Neuronal stem cell (in vitro differentiated cells): ENCODE results near the gene MXRA5.
"Not testable (repeated sequence)": the region's sequence is repeated elsewhere in the genome, so short reads cannot be mapped to it uniquely, and the experiment has no call there.

Experiments
- DNase-seq: peaks from one replicate; pipeline ENCODE4 v3.0.0-alpha.2; 2013; ENCODE audit warnings: low spot score
- H2AFZ ChIP-seq: one replicate; pipeline ENCODE4 v1.6.1; 2013; ENCODE audit warnings: mild to moderate bottlenecking, low read length, inconsistent platforms
- H2AK5ac ChIP-seq: 2 replicates; pipeline ENCODE4 v1.6.1; 2013; ENCODE audit warnings: low read depth, mild to moderate bottlenecking, inconsistent platforms, low read length, moderate library complexity, mixed read lengths
- H2BK120ac ChIP-seq: 2 replicates; pipeline ENCODE4 v1.6.1; 2013; ENCODE audit warnings: low read depth, mild to moderate bottlenecking, inconsistent platforms, low read length, moderate library complexity, mixed read lengths
- H2BK12ac ChIP-seq: one replicate; pipeline ENCODE4 v1.6.1; 2013; ENCODE audit warnings: low read length, inconsistent platforms
- H2BK15ac ChIP-seq: 2 replicates; pipeline ENCODE4 v1.6.1; 2013; ENCODE audit warnings: mild to moderate bottlenecking, low read length, inconsistent platforms, mixed read lengths
- H2BK5ac ChIP-seq: one replicate; pipeline ENCODE4 v1.6.1; 2013; ENCODE audit warnings: inconsistent platforms, mild to moderate bottlenecking, low read length, moderate library complexity
- H3K14ac ChIP-seq: one replicate; pipeline ENCODE4 v1.6.1; 2013; ENCODE audit warnings: low read length, inconsistent platforms
- H3K18ac ChIP-seq: 2 replicates; pipeline ENCODE4 v1.6.1; 2013; ENCODE audit warnings: low read length, inconsistent platforms
- H3K23ac ChIP-seq: 2 replicates; pipeline ENCODE4 v1.6.1; 2013; ENCODE audit warnings: low read depth, mild to moderate bottlenecking, mixed read lengths, low read length, inconsistent platforms; ENCODE audit not compliant: poor library complexity
- H3K27ac ChIP-seq: replicated peaks from 3 replicates; pipeline ENCODE4 v1.5.1; 2013; ENCODE audit warnings: low read length, inconsistent platforms
- H3K27me3 ChIP-seq, 3 experiments: 2 replicates each; pipeline ENCODE4 v1.6.1; 2013; ENCODE audit warnings: low read length in 3 of 3, mild to moderate bottlenecking in 2 of 3, inconsistent platforms in 1 of 3, low read depth in 1 of 3, mixed read lengths in 1 of 3, moderate library complexity in 1 of 3; ENCODE audit not compliant: control insufficient read depth in 3 of 3, insufficient read depth in 3 of 3
- H3K36me3 ChIP-seq, 2 donors: replicated peaks in 1 of 2; 2 replicates each; pipeline ENCODE4 v1.6.1; 2013; ENCODE audit warnings: low read length in 2 of 2; ENCODE audit not compliant: control insufficient read depth in 2 of 2, insufficient read depth in 2 of 2
- H3K4ac ChIP-seq: 2 replicates; pipeline ENCODE4 v1.6.1; 2013; ENCODE audit warnings: inconsistent platforms, mild to moderate bottlenecking, low read length, moderate library complexity
- H3K4me1 ChIP-seq, 2 donors: 1 replicate in 1 of 2; 2 replicates in 1 of 2; pipeline ENCODE4 v1.6.1; 2013; ENCODE audit warnings: low read length in 2 of 2, low read depth in 1 of 2; ENCODE audit not compliant: control insufficient read depth in 2 of 2, insufficient read depth in 1 of 2
- H3K4me2 ChIP-seq: one replicate; pipeline ENCODE4 v1.6.1; 2013; ENCODE audit warnings: mild to moderate bottlenecking, low read length, inconsistent platforms; ENCODE audit not compliant: insufficient read depth, poor library complexity, severe bottlenecking
- H3K4me3 ChIP-seq, 2 donors: 2 replicates each; pipeline ENCODE4 v1.5.1; 2013; ENCODE audit warnings: low read length in 2 of 2, mild to moderate bottlenecking in 2 of 2, inconsistent platforms in 1 of 2, moderate library complexity in 1 of 2
- H3K79me1 ChIP-seq: one replicate; pipeline ENCODE4 v1.6.1; 2013; ENCODE audit warnings: low read depth, mild to moderate bottlenecking, inconsistent platforms, low read length, moderate library complexity
- H3K9ac ChIP-seq: one replicate; pipeline ENCODE4 v1.6.1; 2013; ENCODE audit warnings: mild to moderate bottlenecking, low read depth, low read length, inconsistent platforms; ENCODE audit not compliant: poor library complexity
- H3K9me3 ChIP-seq, 2 donors: replicated peaks in 1 of 2; 2 replicates each; pipeline versions ENCODE3 to v1.6.1; 2013; ENCODE audit warnings: low read length in 2 of 2, mild to moderate bottlenecking in 2 of 2, inconsistent platforms in 1 of 2, low read depth in 1 of 2, mixed read lengths in 1 of 2, moderate library complexity in 1 of 2; ENCODE audit not compliant: control insufficient read depth in 2 of 2, insufficient read depth in 1 of 2
- H4K8ac ChIP-seq: one replicate; pipeline ENCODE4 v1.6.1; 2013; ENCODE audit warnings: low read depth, mild to moderate bottlenecking, inconsistent platforms, low read length, moderate library complexity
- H4K91ac ChIP-seq: one replicate; pipeline ENCODE4 v1.6.1; 2013; ENCODE audit warnings: low read length, low read depth, mild to moderate bottlenecking, inconsistent platforms; ENCODE audit not compliant: poor library complexity
- WGBS, 2 donors: extraction: QIAGEN DNeasy Blood & Tissue Kit; methylation state at CpG; one replicate each; pipeline ENCODE4 v1.1.7; 2013; ENCODE audit warnings: missing lambda C conversion rate in 2 of 2, mixed read lengths in 1 of 2; ENCODE audit not compliant: insufficient read length in 2 of 2, insufficient replicate concordance in 1 of 2; ENCODE audit errors: extremely low coverage in 2 of 2; 5-methylcytosine and 5-hydroxymethylcytosine counted together

MXRA5 gene

GRCh38 chrX:3280706-3281105 is 65.7 kb downstream of the MXRA5 start:
- no peak overlapping the region for H3K4ac ChIP-seq
- no peak overlapping the region for H2AFZ ChIP-seq
- no peaks in the 10 kb centered on the region for H3K9me3 ChIP-seq
- H3K9ac ChIP-seq, result no peak overlapping the region
- H4K8ac ChIP-seq, result no peak overlapping the region
- no peaks in the 10 kb centered on the region for H3K27me3 ChIP-seq
- H3K36me3 ChIP-seq, result no peaks in the 10 kb centered on the region
- no peak overlapping the region for H2BK120ac ChIP-seq
- no peak overlapping the region for H2BK15ac ChIP-seq
- H3K14ac ChIP-seq, result no peak overlapping the region
- H3K4me1 ChIP-seq, result no peaks in the 10 kb centered on the region
- H2BK5ac ChIP-seq, result no peak overlapping the region
- no peaks in the 10 kb centered on the region for H3K79me1 ChIP-seq
- DNase-seq, result no peak
- H2BK12ac ChIP-seq, result no peak overlapping the region
- no CpG with 5 or more reads among the region's 1 CpG for WGBS, 2 donors
- no peak overlapping the region for H3K27ac ChIP-seq
- no peak overlapping the region for H2AK5ac ChIP-seq
- H3K23ac ChIP-seq, result no peak overlapping the region
- H3K4me3 ChIP-seq, result no peak overlapping the region
- H3K18ac ChIP-seq, result no peak overlapping the region
- no peak overlapping the region for H4K91ac ChIP-seq
- no peak overlapping the region for H3K4me2 ChIP-seq

GRCh38 chrX:3273668-3274067 is 72.8 kb downstream of the MXRA5 start:
- H3K36me3 ChIP-seq, H3K14ac ChIP-seq, H3K79me1 ChIP-seq, H3K4me2 ChIP-seq, H2BK12ac ChIP-seq, H3K9ac ChIP-seq, H2AFZ ChIP-seq, H3K27me3 ChIP-seq, H2BK120ac ChIP-seq, H4K91ac ChIP-seq, H3K4me3 ChIP-seq, H2AK5ac ChIP-seq, H3K27ac ChIP-seq, DNase-seq, H4K8ac ChIP-seq, H3K4me1 ChIP-seq, H3K23ac ChIP-seq, H3K4ac ChIP-seq, H2BK15ac ChIP-seq, H3K18ac ChIP-seq, H2BK5ac ChIP-seq, H3K9me3 ChIP-seq: not testable (repeated sequence)
- WGBS, 2 donors, result no CpG with 5 or more reads among the region's 1 CpG

- H3K4me2 ChIP-seq, result no peak overlapping the region
- H3K27me3 ChIP-seq, result no peaks in the 10 kb centered on the region
- H3K4ac ChIP-seq, result no peak overlapping the region
- H4K8ac ChIP-seq, result no peak overlapping the region
- no peak overlapping the region for H2BK120ac ChIP-seq
- no peaks in the 10 kb centered on the region for H3K36me3 ChIP-seq
- peaks cover 0 to 7% of the 10 kb centered on the region in 2 donors for H3K4me1 ChIP-seq
- no peak overlapping the region for H2AK5ac ChIP-seq
- H3K27ac ChIP-seq, result no peak overlapping the region
- no peak overlapping the region for H3K14ac ChIP-seq
- H3K23ac ChIP-seq, result no peak overlapping the region
- H3K9me3 ChIP-seq, result no peaks in the 10 kb centered on the region
- H2BK12ac ChIP-seq, result no peak overlapping the region
- no peaks in the 10 kb centered on the region for H3K79me1 ChIP-seq
- no peak overlapping the region for H3K4me3 ChIP-seq
- H2BK15ac ChIP-seq, result no peak overlapping the region
- no peak for DNase-seq
- no peak overlapping the region for H3K18ac ChIP-seq
- no peak overlapping the region for H2BK5ac ChIP-seq
- no CpG with 5 or more reads among the region's 6 CpGs for WGBS, 2 donors
- no peak overlapping the region for H4K91ac ChIP-seq
- peak overlapping the region; percentile 67 for H2AFZ ChIP-seq
- no peak overlapping the region for H3K9ac ChIP-seq
Observed at GRCh38 chrX:3271834-3272186, 74.6 kb downstream of the MXRA5 start.

GRCh38 chrX:3271183-3271833 is 75.1 kb downstream of the MXRA5 start:
- peaks cover 0 to 7% of the 10 kb centered on the region in 2 donors for H3K4me1 ChIP-seq
- H4K91ac ChIP-seq, result no peak overlapping the region
- H3K9ac ChIP-seq, result no peak overlapping the region
- no peaks in the 10 kb centered on the region for H3K9me3 ChIP-seq
- no peak overlapping the region for H2BK120ac ChIP-seq
- H2BK5ac ChIP-seq, result no peak overlapping the region
- no peak overlapping the region for H3K4ac ChIP-seq
- no CpG with 5 or more reads among the region's 12 CpGs for WGBS, 2 donors
- no peak overlapping the region for H2AK5ac ChIP-seq
- no peak overlapping the region for H3K27ac ChIP-seq
- H3K18ac ChIP-seq, result no peak overlapping the region
- H2AFZ ChIP-seq, result peak overlapping the region; percentile 67
- no peak overlapping the region for H3K4me3 ChIP-seq
- H3K23ac ChIP-seq, result no peak overlapping the region
- no peaks in the 10 kb centered on the region for H3K36me3 ChIP-seq
- no peak overlapping the region for H3K14ac ChIP-seq
- no peaks in the 10 kb centered on the region for H3K27me3 ChIP-seq
- no peaks in the 10 kb centered on the region for H3K79me1 ChIP-seq
- no peak overlapping the region for H4K8ac ChIP-seq
- no peak overlapping the region for H2BK15ac ChIP-seq
- no peak overlapping the region for H2BK12ac ChIP-seq
- no peak overlapping the region for H3K4me2 ChIP-seq
- no peak for DNase-seq
